ENCODE data around the gene SNTG2. TPM values are rescaled to one million over a fixed set of nuclear protein-coding genes. Genes with fewer than 3 reads are reported as not detected.

SNTG2 gene
- total RNA-seq, 1 donor from 2014 or later: 11.8 TPM

DNA sequence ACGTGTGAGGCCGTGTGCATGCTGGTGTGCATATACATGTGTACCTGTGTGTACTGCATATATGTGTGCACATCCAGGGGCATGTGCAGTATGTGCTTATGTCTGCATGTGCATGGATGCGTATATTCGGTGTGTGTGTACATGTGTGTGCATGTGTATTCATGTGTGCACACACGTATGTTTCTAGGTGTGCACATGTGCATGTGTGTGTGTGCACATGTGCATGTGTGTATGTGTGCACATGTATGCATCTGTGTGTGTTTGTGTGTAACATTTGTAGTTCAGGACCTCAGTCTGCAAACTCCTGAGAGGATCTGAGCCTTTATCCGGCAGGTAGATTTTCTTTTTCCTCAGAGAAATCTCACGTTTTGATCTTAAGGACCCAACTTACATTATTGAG, 201.7 kb downstream of the SNTG2 start:
- no peak for DNase-seq (ENCODE audit: extremely low spot score in 2 of 2)

DNA sequence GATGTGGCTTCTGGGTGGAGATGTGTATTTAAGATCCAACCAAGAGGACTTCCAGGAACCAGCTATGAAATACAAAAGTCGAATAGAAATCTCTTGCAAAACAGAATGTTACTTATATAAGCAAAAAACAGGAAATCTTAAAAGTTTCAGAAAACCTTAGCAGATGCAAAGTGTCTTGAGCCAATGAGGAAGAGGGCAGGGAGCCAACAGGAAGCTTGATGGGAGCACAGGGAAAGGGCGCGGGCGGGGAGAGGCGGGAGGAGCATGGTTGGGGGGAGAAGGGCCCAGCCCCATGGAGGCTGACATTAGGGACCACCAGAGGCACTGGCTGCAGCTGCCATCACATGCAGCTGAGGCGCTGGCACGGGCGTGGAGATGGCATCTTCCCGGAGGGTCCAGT, 203.3 kb downstream of the SNTG2 start:
- no peaks in the 10 kb centered on the region for H3K27me3 ChIP-seq
- H3K9me3 ChIP-seq: no peaks in the 10 kb centered on the region
- H3K4me3 ChIP-seq: no peak overlapping the region
- intact Hi-C loops (cut with DNase I): no loop called here
- H3K27ac ChIP-seq: no peak overlapping the region
- TF ChIP-seq POLR2AphosphoS5 (IDR thresholded peaks at IDR 0.05; ENCODE audit: insufficient read depth in 1 of 2, low read depth in 1 of 2) (peak in 1 of 2 donors; percentile 24), POLR2A (IDR thresholded peaks at IDR 0.05) (no peak)
- H3K36me3 ChIP-seq: no peaks in the 10 kb centered on the region
- no peak for DNase-seq (ENCODE audit: extremely low spot score in 2 of 2)
- no peaks in the 10 kb centered on the region for H3K4me1 ChIP-seq

More for the DNA sequence above, 201.7 kb downstream of the SNTG2 start:
- no peak overlapping the region for H3K4me3 ChIP-seq
- H3K4me1 ChIP-seq: no peaks in the 10 kb centered on the region
- intact Hi-C loops (cut with DNase I): no loop called here
- H3K27ac ChIP-seq: no peak overlapping the region
- no peaks in the 10 kb centered on the region for H3K36me3 ChIP-seq
- TF ChIP-seq, protein P1, sequence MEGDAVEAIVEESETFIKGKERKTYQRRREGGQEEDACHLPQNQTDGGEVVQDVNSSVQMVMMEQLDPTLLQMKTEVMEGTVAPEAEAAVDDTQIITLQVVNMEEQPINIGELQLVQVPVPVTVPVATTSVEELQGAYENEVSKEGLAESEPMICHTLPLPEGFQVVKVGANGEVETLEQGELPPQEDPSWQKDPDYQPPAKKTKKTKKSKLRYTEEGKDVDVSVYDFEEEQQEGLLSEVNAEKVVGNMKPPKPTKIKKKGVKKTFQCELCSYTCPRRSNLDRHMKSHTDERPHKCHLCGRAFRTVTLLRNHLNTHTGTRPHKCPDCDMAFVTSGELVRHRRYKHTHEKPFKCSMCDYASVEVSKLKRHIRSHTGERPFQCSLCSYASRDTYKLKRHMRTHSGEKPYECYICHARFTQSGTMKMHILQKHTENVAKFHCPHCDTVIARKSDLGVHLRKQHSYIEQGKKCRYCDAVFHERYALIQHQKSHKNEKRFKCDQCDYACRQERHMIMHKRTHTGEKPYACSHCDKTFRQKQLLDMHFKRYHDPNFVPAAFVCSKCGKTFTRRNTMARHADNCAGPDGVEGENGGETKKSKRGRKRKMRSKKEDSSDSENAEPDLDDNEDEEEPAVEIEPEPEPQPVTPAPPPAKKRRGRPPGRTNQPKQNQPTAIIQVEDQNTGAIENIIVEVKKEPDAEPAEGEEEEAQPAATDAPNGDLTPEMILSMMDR (IDR thresholded peaks at IDR 0.05): no peak
- TF ChIP-seq POLR2AphosphoS5 (IDR thresholded peaks at IDR 0.05; ENCODE audit: insufficient read depth in 1 of 2, low read depth in 1 of 2) (no peak), POLR2A (IDR thresholded peaks at IDR 0.05) (no peak)
- no peaks in the 10 kb centered on the region for H3K9me3 ChIP-seq
- no peaks in the 10 kb centered on the region for H3K27me3 ChIP-seq

DNA sequence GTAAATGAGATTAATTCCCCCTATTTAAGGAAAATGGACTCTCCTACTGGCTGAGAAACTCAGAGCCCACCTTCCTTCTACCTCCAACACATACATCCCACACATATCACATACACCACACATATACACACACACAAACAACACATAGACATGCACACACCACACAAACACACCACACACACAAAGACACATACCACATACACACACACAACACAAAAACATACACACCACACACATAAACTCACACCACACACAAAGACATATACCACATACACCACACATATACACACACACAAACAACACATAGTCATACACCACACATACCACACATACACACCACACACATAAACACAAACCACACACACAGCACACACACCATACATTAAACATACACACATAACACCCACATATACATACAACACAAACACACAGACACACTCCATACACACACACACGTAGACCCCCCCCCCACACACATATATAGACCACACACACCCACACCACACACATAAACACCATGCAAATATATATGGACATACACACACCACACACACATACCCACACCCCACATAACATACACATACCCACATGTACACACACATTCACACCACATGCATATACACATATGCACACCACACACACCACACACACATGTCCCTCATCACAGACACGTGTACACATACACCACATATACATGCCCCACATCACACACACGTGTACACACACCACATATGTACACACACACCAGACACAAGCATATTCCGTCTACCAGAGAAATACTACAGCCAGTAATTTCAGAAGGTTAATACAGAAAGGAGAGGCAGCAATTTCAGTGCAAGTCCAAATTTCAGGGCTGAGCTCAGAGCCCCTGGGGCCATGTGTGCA, 204.3 kb downstream of the SNTG2 start:
- Histone ChIP-seq H3K9me3 (no peaks in the 10 kb centered on the region), H3K4me3 (no peak overlapping the region), H3K27me3 (no peaks in the 10 kb centered on the region), H3K36me3 (no peaks in the 10 kb centered on the region), H3K27ac (no peak overlapping the region), H3K4me1 (no peaks in the 10 kb centered on the region)
- DNase-seq (ENCODE audit: extremely low spot score in 2 of 2): peak in 1 of 2 donors; percentile 40
- intact Hi-C loops (cut with DNase I): no loop called here
- TF ChIP-seq, protein P1 (IDR thresholded peaks at IDR 0.05): no peak
- TF ChIP-seq POLR2AphosphoS5 (IDR thresholded peaks at IDR 0.05; ENCODE audit: insufficient read depth in 1 of 2, low read depth in 1 of 2) (no peak), POLR2A (IDR thresholded peaks at IDR 0.05) (no peak)

DNA sequence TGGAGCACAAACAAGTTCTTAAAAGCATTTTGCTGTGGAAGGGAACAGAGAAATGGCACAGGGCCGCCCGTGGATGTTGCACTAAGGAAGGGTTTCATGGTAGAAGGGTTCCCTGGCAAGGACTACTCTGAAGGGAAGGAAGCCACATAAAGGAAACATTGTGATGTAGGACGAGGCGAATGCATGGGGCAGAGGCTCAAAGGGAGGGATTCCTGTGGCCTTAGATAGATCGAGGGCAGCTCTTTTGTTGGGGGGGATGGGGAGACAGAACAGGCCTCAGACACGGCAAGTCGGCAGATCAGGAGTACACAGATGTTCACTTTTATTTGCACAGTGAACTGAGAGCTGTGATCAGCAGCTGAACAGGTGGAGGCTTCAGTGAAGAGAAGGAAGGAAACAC, 205.4 kb downstream of the SNTG2 start:
- Histone ChIP-seq H3K27ac (no peak overlapping the region), H3K4me3 (no peak overlapping the region), H3K4me1 (no peaks in the 10 kb centered on the region), H3K27me3 (no peaks in the 10 kb centered on the region), H3K36me3 (no peaks in the 10 kb centered on the region), H3K9me3 (no peaks in the 10 kb centered on the region)
- TF ChIP-seq POLR2A (IDR thresholded peaks at IDR 0.05) (no peak), POLR2AphosphoS5 (IDR thresholded peaks at IDR 0.05; ENCODE audit: insufficient read depth in 1 of 2, low read depth in 1 of 2) (no peak)
- TF ChIP-seq, protein P1 (IDR thresholded peaks at IDR 0.05): no peak
- intact Hi-C loops (cut with DNase I): no loop called here
- DNase-seq (ENCODE audit: extremely low spot score in 2 of 2): no peak

DNA sequence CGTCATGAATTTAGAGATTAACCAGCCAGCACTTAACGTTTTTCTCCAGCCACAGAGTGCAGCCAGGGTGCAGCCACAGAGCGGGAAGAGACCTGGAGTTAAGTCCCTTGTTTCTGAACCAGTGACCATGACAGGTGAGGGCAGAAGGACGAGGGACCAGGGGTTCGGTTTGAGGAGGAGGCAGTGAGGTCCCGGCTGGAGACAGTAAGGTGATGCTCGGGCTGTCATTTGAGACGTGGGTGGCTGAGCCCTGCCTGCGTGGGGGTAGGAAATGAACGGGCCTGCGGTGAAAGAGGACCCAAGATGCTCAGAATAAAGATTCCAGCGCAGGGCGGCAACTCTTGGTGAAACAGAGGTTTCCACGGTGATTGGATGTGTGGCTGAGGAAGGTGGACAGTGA, 205.9 kb downstream of the SNTG2 start:
- Histone ChIP-seq H3K27me3 (no peaks in the 10 kb centered on the region), H3K4me3 (no peak overlapping the region), H3K4me1 (no peaks in the 10 kb centered on the region), H3K36me3 (no peaks in the 10 kb centered on the region), H3K27ac (no peak overlapping the region), H3K9me3 (no peaks in the 10 kb centered on the region)
- intact Hi-C loops (cut with DNase I): no loop called here
- DNase-seq (ENCODE audit: extremely low spot score in 2 of 2): no peak
- TF ChIP-seq POLR2A (IDR thresholded peaks at IDR 0.05) (no peak), POLR2AphosphoS5 (IDR thresholded peaks at IDR 0.05; ENCODE audit: insufficient read depth in 1 of 2, low read depth in 1 of 2) (no peak)
- TF ChIP-seq, protein P1 (IDR thresholded peaks at IDR 0.05): no peak
